ENCODE results near the gene RACGAP1. TPM values are rescaled to one million over a fixed set of nuclear protein-coding genes. Genes with fewer than 3 reads are reported as not detected.

The RACGAP1 gene
- total RNA-seq, 2 donors from 2014 or later: 49.6 to 96.6 TPM

GRCh38 chr12:50017641-50018040, 7.7 kb downstream of the RACGAP1 start:
- Mint-ChIP-seq H3K9me3 (no peaks in the 10 kb centered on the region), H3K4me3 (no peak overlapping the region), H3K4me1 (peaks cover 10% of the 10 kb centered on the region), H3K36me3 (ENCODE audit: low read depth) (peaks cover 29% of the 10 kb centered on the region), H3K27ac (no peak overlapping the region), H3K27me3 (ENCODE audit: insufficient read depth) (no peaks in the 10 kb centered on the region)
- H3K27me3 ChIP-seq (ENCODE audit: control insufficient read depth, insufficient read depth, low read length, poor library complexity, severe bottlenecking): no peaks in the 10 kb centered on the region
- H3K9me3 ChIP-seq (ENCODE audit: control insufficient read depth, low read length): no peaks in the 10 kb centered on the region
- no peaks in the 10 kb centered on the region for H3K4me1 ChIP-seq (ENCODE audit: control insufficient read depth, insufficient read depth, low read length)
- no peak for TF ChIP-seq CTCF (conservative IDR thresholded peaks at IDR 0.05)
- H3K9ac ChIP-seq (ENCODE audit: extremely low read depth, low read length, poor library complexity, severe bottlenecking): no peak overlapping the region
- no peak for DNase-seq
- peaks cover 40% of the 10 kb centered on the region for H3K36me3 ChIP-seq (ENCODE audit: control insufficient read depth, insufficient read depth, low read length)
- no peak overlapping the region for H3K27ac ChIP-seq (ENCODE audit: low read depth, low read length)
- H3K4me3 ChIP-seq (ENCODE audit: low read length): no peak overlapping the region
- WGBS, 2 experiments (ENCODE audit: insufficient coverage in 1 of 2, insufficient read length in 1 of 2): 89 to 97% methylated on average over 4 to 6 of the region's 6 CpGs

GRCh38 chr12:50016501-50017475, 8.5 kb downstream of the RACGAP1 start:
- TF ChIP-seq CTCF (conservative IDR thresholded peaks at IDR 0.05): no peak
- peaks cover 10% of the 10 kb centered on the region for H3K4me1 Mint-ChIP-seq

GRCh38 chr12:50014342-50014741, 11.0 kb downstream of the RACGAP1 start:
- Histone ChIP-seq H3K27ac (ENCODE audit: low read depth, low read length) (no peak overlapping the region), H3K9ac (ENCODE audit: extremely low read depth, low read length, poor library complexity, severe bottlenecking) (no peak overlapping the region), H3K36me3 (ENCODE audit: control insufficient read depth, insufficient read depth, low read length) (peaks cover 45% of the 10 kb centered on the region), H3K4me3 (ENCODE audit: low read length) (no peak overlapping the region), H3K27me3 (ENCODE audit: control insufficient read depth, insufficient read depth, low read length, poor library complexity, severe bottlenecking) (no peaks in the 10 kb centered on the region), H3K9me3 (ENCODE audit: control insufficient read depth, low read length) (no peaks in the 10 kb centered on the region), H3K4me1 (ENCODE audit: control insufficient read depth, insufficient read depth, low read length) (no peaks in the 10 kb centered on the region)
- TF ChIP-seq CTCF (conservative IDR thresholded peaks at IDR 0.05): no peak
- Mint-ChIP-seq H3K4me1 (peaks cover 13% of the 10 kb centered on the region), H3K27me3 (ENCODE audit: insufficient read depth) (no peaks in the 10 kb centered on the region), H3K4me3 (no peak overlapping the region), H3K9me3 (no peaks in the 10 kb centered on the region), H3K27ac (peak overlapping the region; percentile 64), H3K36me3 (ENCODE audit: low read depth) (peaks cover 37% of the 10 kb centered on the region)
- WGBS, 2 experiments (ENCODE audit: insufficient coverage in 1 of 2, insufficient read length in 1 of 2): 93 to 100% methylated on average over 1 to 3 of the region's 3 CpGs
- DNase-seq: peak; percentile 28

More at GRCh38 chr12:50016501-50017475, 8.5 kb downstream of the RACGAP1 start:
- H3K4me3 ChIP-seq (ENCODE audit: low read length): no peak overlapping the region
- no peak overlapping the region for H3K27ac ChIP-seq (ENCODE audit: low read depth, low read length)
- Mint-ChIP-seq H3K36me3 (ENCODE audit: low read depth) (peaks cover 29% of the 10 kb centered on the region), H3K9me3 (no peaks in the 10 kb centered on the region), H3K27ac (no peak overlapping the region), H3K27me3 (ENCODE audit: insufficient read depth) (no peaks in the 10 kb centered on the region), H3K4me3 (no peak overlapping the region)
- DNase-seq: peak; percentile 15
- no peak overlapping the region for H3K9ac ChIP-seq (ENCODE audit: extremely low read depth, low read length, poor library complexity, severe bottlenecking)
- no peaks in the 10 kb centered on the region for H3K27me3 ChIP-seq (ENCODE audit: control insufficient read depth, insufficient read depth, low read length, poor library complexity, severe bottlenecking)
- H3K4me1 ChIP-seq (ENCODE audit: control insufficient read depth, insufficient read depth, low read length): no peaks in the 10 kb centered on the region
- H3K9me3 ChIP-seq (ENCODE audit: control insufficient read depth, low read length): no peaks in the 10 kb centered on the region
- 97% methylated on average over 8 to 10 of the region's 10 CpGs for WGBS, 2 experiments (ENCODE audit: insufficient coverage in 1 of 2, insufficient read length in 1 of 2)
- H3K36me3 ChIP-seq (ENCODE audit: control insufficient read depth, insufficient read depth, low read length): peaks cover 38% of the 10 kb centered on the region

All from endodermal cell (in vitro differentiated cells).